ELF-1 (cell line): ENCODE data around the gene CBR4.
"Not testable (repeated sequence)": the region's sequence is repeated elsewhere in the genome, so short reads cannot be mapped to it uniquely, and the experiment has no call there.

Experiments used
- DNase-seq: peaks from one replicate; pipeline ENCODE4 v3.0.0-alpha.2; 2016; ENCODE audit warnings: low read depth, low spot score

Gene CBR4

GRCh38 chr4:169010125-169011023, at the start of gene CBR4:
TSS of gene CBR4 (minus strand) at chr4:169010255. CDS start at chr4:169010089, 166 bp downstream.
- peak; percentile 99 for DNase-seq

DNA sequence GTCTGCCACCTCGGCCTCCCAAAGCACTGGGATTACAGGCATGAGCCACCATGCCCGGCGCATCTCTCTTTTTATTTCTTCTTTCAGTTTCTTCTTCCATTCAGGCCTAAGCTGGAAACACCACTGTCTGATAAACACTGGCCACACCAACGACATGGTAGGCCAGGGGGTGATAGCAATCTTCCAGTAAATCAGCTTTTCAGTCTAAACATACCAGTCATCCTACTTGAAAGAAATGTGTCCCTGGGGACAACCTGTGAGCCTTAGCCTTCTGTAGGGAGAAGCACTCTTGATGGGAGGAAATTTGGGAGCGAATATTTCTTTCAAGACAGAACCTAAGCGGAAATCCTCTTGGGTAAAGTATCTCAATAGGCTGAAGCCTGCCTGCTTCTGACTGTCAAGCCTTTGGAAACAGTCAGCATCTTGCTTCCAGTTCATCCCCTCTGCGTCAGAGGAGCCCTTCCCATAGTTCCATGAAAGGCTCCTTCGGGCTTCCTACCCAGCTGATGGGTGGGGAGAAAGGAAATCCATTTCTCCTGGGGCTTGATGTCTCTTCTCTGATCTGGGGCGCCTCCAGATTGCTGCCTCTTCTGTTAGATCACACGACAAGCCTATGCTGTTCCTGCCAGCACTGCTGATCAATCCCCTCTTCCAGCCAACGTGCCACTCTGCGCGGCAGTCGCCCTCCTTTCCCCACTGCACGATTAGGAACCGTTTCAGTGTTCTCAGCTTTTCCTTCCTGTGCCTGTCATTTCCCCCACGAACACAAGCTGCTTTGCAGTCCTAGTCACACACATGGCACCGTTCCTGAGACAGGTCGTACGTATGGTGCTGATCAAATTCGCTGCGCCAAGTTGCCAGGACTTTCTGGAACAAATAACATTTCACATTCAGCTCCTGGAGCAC, 49.5 kb upstream of the CBR4 start:
- no peak for DNase-seq

- DNase-seq, result no peak
These were observed 48.3 kb upstream of the CBR4 start for GRCh38 chr4:169058312-169058711.

DNA sequence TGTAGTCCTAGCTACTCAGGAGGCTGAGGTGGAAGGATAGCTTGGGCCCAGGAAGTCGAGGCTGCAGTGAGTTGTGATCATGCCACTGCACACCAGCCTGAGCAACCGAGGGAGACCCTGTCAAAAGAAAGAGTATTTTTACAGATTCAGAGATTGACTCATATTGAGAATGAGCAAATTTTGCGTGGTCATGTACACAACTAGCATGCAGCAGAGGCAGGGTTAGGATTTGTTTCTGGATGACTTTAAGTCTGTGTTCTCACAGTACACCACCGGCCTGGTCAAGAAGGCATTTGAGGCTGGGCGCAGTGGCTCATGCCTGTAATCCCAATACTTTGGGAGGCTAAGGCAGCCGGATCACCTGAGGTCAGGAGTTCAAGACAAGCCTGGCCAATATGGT, 44.8 kb upstream of the CBR4 start:
- no peak for DNase-seq

DNA sequence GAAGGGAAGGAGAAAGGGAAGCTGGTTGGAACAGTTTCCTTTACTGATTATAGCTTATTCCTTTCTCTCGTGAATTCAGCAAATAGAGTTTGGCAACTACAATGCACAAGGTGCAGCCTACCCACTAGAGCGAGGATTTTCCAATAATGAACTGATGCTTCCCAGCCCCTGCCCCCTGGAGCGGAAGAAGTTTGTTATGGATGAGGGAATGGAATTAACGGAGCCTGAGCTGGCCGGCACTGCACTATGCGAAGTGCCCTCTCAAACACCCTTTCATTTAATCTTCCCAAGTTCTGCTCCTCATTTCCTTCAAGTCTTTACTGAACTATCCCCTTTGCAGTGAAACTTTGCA, 42.5 kb upstream of the CBR4 start:
- DNase-seq, result no peak

GRCh38 chr4:169051761-169052593, 41.9 kb upstream of the CBR4 start:
- DNase-seq, result no peak

DNA sequence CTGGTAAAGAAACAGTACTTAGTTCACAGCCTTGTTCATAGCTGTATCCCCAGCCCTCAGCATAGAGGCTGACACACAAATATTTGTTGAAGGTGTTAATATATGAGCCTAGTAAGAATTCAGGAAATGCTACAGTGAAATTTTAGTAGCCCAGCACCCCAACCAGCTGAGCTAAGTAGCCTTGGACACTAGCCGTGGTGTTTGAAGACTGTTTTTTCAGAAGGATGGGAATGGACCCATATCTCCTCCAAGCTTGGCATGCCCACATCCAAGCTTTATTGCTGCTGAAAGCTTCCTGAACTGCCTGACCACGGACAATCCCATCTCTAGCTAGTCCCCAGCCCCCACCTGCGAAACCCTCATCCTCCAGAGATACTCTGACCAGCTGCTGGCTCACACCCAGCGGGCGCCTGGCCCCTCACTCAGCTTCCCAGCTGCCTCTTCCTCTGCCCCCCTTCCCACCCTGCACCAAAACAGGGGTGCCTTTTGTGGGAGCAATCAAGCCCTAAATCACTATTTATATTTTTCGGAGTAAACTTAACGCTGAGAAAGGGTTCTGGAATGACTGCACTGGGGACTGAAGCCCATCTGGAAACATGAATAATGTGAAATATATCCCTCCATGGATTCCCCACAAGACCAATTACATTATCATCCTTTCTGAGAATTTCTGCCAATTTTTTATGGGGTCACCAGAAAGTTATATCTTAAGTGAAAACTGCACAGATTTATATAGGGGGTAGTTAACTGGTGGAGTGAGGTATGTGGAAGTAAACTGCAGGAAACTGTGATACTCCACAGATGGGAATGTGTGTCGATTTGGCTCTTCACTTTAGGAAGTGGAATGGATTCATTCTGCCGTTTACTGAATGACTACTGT, 41.1 kb upstream of the CBR4 start:
- no peak for DNase-seq

- DNase-seq, result no peak
These were observed 40.2 kb upstream of the CBR4 start for GRCh38 chr4:169050284-169050683.

GRCh38 chr4:169048868-169049414, 38.9 kb upstream of the CBR4 start:
- no peak for DNase-seq

DNA sequence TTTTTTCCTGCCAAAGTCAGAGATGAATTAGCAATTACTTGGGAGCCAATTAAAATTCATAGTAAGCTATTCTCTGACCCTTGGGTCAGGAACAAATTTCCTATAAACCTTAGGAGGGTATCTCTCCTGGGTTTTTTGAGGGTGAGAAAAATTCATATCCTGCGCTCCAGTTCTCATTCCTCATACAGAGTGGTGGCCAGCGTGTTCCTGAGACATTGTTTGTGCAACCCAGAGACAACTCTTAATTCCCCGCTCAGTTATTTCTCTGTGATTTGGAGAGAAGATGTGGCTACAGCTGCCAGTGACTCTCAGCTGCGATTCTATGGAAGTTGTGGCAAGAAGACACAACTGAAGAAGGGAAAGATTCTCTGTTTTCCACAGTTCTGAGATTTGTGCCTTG, 37.9 kb upstream of the CBR4 start:
- no peak for DNase-seq

DNA sequence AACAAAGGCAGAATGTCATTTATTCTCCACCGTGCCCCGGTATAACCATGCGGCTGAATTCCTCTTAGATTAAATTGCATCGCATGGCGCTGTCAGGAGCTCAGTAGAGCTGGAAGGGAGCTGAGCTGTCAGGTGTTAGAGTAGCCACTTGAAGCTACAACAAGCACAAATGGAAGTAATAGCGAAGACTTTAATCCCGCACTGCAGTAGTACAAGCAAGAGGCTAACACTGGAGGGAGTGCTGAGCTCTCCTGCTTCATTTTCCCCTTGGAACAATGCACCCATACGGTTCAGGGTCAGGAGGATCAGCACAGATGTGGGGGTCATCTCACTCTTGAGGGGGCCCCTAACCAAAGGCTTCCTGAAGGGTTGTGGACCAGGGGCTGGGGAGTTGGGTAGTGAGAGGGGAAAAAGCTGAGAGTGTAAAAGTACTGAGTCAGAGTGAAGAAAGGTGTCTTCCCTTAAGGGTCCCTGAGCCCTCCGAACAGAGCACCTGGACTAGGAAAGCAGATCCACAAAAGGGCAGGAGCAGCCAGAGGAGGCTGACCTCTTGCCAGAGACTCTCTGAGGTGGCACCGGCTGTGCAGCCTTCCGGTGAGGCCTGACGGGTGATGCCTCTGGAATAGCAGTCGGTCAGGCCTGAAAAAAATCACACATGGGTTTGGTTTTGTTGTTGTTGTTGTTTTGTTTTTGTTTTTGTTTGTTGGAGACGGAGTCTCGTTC, 36.0 kb upstream of the CBR4 start:
- peak; percentile 48 for DNase-seq

DNA sequence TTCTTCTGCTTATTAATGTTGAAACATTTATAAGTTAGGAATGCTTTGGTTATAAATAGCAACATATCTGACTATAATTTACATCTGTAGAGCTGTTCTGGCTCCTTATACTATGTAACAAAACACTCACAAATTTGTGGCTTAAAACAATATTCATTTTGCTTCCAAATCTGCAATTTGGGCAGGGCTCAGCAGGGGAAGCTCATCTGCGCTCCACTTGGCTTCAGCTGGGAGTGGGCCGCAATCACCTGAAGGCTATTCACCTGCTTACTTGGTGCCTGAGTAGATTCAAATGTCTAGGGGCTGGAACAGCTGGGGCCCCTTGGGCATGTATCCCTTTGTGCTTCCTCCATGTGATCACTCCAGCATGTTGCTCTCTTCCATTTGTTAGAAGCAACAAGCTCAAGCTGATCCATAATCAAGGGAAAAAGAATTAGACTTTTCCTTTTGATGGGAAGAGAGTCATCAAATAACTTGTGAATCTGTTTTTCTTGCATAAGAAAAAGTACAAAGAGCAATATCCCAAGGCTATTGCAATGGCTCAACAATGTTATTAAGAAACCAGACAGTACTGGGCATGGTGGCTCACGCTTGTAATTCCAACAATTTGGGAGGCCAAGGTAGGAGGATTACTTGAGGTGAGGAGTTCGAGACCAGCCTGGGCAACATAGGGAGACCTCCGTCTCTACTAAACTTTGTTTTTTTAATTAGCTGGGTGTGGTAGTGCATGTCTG, 34.8 kb upstream of the CBR4 start:
- no peak for DNase-seq

GRCh38 chr4:169042608-169043007, 32.6 kb upstream of the CBR4 start:
- no peak for DNase-seq

DNA sequence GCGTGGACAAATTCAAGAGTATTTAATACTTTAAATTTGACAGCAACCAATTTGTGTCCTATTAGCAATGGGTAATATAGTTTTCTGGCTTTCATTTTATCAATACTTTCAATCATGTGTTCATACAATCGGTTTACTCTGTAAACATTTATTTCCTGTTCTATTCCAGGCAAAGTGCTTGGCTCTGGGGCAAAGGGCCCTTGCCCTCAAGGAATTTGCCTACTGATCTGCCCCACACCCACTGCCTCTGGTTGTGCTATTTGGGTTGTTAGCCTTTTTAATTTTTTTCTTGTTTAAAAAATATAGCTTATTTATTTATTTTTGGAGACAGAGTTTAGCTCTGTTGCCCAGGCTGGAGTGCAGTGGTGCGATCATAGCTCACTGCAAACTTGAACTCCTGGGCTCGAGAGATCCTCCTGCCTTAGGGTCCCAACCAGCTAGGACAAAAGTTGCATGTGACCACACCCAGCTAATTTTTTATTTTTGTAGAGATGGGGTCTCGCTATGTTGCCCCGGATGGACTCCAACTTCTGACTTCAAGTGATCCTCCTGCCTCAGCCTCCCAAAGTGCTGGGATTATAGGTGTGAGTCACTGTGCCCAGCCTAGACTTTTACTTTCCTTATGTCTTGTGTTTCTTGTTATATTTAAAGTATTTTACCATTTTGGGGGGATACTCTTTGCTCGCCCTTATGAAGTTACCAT, 30.7 kb upstream of the CBR4 start:
- DNase-seq, result no peak

GRCh38 chr4:169039251-169039954, 29.3 kb upstream of the CBR4 start:
- peak; percentile 28 for DNase-seq

DNA sequence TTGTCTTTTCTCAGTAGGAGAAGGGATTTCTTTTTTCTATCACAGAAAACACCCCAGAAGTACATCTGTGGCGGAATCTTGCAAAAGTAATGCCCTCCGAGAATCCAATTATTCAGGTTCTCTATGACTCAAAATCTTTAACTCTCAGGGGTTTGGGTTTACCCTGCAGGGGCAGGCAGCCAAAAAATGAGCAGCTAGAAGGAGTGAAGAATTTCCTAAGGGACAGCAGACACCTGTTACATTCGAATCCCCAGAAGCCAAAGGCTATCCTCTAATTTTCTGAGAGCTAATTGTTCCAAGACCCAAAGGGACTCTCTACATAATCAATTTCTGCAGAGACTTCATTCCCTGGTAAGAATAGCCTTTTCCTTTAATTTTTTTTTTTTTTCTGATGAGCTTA, 27.5 kb upstream of the CBR4 start:
- no peak for DNase-seq

- DNase-seq, result not testable (repeated sequence)
These were observed 26.0 kb upstream of the CBR4 start for GRCh38 chr4:169035871-169036620.
